NCI-H510A treated with DMSO at 0.1 percent for 48 hours (cell line): ENCODE measurements around the gene PIK3C2A.
A peak's percentile ranks its signal among the peaks of the same experiment; 100 is the strongest.

Experiments used
- DNase-seq: peaks from one replicate; lab custom pipeline; 2025; lab: John Stamatoyannopoulos, UW

PIK3C2A gene

DNA sequence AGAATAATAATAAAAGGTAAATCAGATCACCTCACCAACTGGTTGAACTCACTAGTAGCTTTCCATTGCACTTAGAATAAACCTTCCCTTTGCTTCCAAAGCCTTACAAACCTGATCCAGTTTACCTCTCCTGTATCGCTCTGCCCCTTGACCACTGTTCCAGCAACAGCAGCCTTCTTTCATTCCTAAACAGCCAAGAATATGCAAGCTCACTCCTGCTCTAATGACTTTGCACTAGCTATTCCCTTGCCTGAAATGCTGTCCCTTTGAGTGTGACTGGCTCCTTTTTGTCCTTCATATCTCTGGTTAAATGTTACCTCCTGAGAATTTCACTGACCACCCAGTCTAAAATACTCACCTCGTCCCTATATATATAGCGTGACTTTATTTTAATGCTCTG, 9.6 kb upstream of the PIK3C2A start:
- DNase-seq, result no peak

DNA sequence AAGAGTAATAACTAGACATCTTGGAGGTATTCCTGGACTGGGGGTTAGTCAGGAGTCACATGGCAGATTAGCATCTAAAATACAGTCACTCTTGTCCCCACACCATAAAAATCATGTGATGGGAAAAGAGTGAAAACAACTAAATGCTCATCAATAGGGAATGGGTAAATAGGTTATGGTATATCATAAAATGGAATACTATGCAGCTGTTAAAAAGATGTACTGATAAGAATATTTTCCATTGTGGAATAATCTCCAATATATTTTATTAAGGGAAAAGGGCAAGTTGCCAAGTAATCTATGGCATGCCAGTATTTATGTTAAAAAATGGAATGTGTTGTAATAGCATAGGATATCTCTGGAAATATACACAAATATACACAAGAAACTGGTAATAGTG, 6.6 kb upstream of the PIK3C2A start:
- no peak for DNase-seq

DNA sequence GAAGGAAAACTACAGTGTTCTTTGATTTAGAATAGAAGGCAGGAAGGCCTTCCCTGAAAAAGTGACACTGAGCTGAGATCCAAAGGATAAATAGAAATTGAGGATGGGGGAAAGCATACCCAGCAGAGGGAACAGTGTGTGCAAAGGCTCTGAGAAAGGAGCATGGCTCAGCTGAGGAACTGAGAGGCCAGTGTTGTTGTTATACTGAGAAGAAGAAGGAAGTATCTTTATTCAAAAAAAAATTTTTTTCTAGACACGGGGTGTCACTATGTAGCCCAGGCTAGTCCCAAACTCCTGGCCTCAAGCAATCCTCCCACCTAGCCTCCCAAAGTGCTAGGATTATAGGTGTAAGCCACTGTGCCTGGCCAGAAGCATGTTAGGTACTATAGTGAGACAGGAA, 3.5 kb upstream of the PIK3C2A start:
- no peak for DNase-seq

DNA sequence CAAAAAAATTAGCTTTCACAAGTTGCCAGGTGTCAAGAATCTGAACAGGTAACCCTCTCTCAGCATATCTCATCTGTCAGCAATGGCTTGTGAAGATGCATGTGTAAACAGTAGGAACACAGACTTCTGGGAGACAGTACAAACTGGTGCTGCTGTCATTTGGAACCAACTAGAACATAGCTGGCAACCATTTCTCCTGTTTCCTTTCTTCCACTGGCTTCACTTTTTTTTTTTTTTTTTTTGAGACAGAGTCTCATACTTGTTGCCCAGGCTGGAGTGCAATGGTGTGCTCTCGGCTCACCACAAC, 2.1 kb upstream of the PIK3C2A start:
- no peak for DNase-seq

DNA sequence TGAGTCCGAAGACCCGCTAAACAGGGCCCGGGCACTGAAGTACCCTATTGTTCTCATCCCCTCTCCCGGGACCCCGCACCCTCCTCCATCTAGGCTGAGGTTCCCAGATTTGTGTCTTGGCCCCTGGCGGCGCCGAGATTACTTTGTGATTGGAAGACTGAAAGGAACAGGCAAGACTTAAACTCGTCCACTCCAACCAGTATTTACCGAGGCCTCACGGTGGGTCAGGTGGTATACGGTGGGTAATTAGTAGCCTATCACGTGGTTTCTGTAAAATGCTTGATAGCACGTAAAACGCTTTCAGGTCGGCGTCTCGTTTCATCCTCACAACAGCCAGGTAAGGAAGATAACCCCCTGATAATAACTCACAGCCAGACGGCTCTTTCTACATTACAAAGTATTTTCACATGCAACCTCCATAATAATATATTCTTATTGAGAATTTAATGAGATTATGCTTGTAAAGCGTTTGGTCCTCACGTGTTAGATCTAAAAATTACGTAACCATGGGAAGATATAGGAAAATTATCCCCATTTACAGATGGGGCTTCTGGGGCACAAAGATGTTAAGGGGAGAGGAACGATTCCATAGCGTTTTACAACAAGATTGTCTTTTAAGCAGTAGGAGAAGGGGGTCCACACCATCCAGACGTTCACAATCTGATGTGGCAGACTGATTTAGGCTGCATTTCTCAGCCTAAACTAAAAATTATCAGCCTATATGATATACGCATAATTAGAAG, 642 bp upstream of the PIK3C2A start:
- DNase-seq, result peak; percentile 69

DNA sequence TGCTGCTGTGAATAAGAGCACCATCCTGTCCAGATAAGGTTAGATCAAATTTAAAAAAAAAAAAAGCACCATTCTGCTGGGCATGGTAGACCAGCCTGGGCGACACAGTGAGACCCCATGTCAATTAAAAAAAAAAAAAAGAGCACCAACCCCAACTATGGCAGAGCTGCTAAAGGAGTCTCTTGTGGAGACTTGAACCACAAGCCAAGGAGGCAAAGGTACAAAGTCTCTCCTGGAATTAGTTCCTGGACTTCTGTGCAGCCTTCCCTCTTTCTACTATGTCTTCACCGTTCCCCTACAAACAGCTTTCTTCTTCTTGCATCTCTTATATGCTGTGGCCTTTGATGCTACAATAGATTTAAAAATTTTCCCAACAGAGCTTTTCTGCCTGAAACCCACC, 1.3 kb downstream of the PIK3C2A start:
- no peak for DNase-seq

DNA sequence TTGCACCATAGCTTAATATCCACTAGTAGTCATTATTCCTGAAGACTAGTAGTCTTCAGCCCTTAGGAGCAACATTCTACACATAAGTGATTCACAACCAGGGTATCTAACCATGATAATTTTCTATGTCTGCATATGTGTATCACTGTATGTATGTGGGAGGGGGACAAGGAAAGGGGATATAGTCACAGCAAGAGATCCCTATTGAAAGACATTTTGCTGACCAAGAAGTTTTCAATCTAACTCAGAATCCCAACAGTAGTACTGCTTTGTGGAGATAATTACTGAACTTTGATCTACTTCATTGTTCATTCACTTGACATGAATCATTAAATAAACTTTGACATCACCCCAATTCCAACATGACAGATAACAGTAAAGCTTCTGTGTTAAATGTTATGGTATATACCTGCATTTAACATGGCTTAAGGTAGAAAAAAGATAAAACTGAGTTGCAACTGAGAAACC, 10.3 kb downstream of the PIK3C2A start:
- DNase-seq, result no peak

DNA sequence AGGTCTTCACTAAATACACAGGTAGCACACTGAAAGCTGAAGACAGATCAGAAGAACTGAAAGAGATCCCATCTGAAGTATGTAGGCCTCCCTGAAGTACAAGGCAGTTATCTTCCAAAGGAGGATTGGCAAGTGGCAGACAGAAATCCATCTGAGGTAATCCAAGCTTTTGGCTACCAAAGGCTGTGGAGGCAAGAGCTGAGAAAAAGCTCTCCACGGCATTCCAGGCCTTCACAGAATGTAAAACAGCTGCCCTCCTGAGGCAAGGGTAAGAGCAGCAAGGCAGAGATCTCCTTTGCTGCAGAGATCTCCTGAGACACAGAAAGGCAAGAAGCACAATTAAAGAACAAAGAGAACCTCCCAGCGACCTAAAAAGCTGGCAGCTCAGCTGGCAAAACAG, 19.1 kb downstream of the PIK3C2A start:
- no peak for DNase-seq

DNA sequence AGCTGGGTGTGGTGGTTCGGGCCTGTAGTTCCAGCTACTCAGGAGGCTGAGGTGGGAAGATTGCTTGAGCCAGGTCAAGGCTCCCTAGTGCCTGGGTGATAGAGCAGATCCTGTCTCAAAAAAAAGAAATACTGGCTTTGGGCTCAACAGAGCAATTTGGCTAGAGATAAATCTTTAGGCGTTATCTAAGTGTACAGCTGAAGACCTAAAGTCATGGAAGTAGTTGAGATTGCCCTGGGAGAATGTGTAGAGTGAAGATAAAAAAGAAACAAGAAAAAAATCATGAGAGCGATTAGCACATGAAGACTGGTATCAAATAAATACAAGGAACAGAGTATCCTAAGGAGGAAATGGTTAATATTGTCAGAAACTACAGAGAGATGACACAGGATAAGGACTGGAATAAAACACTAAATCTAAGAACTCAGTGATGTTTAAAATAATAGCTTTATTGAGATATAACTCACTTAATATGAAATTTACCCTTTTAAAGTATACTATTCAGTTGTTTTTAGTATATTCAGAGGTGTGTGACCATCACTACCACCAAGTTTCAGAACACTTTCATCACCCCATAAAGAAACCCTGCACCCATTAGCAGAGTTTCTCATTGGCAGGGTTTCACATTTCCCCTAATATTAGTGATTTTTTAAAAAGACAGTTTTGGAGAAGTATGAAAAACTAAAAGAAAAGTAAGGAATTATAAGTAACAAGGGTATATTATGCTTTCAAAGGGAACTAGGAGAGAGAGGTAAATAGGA, 20.7 kb downstream of the PIK3C2A start:
- DNase-seq, result no peak

DNA sequence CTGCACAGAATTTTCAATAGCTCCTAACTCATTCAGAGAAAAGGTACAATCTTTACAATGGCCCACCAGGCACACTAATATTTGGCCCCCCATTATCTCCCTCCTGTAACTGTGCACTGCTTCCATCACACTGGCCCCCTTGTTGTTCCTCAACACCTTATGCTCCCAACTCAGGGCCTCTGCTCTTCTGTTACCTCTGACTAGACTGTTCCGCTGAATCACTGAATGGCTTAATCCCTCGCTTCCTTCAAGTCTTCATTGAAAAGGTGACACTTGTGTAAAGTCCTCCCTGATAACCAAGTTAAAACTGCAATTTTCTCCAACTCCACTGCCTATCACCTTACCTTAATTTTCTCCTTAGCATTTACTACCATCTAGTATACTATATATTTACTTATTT, 21.8 kb downstream of the PIK3C2A start:
- no peak for DNase-seq

DNA sequence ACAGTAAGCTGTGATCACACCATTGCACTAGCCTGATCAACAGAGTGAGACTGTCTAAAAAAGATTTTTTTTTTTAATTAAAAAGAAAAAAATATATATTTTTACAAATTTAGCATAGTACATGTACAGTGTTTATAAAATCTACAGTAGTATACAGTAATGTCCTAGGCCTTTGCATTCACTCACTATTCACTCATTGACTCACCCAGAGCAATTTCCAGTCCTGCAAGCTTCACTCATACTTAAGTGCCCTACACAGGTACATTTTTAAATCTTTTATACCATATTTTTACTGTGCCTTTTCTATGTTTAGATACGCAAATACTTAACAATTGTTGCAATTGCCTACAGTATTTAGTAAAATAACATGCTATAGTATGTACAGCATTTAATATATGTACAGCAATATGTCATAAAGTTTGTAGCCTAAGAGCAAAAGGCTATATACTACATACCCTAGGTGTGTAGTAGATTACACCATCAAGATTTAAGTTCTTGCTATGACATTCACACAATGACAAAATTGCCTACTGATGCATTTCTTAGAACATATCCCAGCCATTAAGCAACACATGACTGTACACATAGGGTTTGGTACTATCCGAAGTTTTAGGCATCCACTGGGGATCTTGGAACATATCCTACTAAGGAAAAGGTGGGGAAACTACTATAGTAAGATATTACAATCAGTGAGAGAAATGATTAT, 22.8 kb downstream of the PIK3C2A start:
- DNase-seq, result no peak

DNA sequence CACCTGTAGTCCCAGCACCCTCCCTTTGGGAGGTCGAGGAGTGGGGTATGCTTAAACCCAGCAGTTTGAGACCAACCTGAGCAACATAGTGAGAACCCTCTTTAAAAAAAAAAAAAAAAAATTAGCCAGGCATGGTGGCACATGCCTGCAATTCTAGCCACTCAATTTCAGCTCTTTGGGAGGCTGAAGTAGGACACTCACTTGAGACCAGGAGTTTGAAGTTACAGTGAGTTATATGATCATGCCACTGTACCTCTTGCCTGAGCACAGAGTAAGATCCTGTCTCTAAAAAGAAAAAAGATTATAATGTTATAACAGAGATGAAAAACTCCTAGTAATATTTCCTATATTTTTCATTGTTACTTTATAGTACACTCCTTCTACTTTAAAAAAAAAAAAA, 23.9 kb downstream of the PIK3C2A start:
- DNase-seq, result no peak

DNA sequence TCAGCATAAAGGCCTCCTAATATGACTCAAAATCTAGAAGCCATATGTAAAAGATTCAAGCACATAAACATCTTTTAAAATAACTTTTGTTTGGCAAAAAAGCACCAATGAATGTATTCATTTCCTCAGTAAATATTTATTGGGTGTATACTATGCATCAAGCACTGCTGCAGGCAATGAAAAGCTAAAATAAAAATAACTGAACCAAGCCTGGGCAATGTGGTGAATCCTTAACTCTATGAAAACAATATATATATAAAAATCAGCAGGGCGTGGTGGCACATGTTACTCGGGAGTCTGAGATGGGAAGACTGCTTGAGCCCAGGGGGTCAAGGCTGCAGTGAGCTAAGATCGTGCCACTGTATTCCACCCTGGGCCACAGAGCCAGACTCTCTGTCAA, 27.8 kb downstream of the PIK3C2A start:
- DNase-seq, result no peak

DNA sequence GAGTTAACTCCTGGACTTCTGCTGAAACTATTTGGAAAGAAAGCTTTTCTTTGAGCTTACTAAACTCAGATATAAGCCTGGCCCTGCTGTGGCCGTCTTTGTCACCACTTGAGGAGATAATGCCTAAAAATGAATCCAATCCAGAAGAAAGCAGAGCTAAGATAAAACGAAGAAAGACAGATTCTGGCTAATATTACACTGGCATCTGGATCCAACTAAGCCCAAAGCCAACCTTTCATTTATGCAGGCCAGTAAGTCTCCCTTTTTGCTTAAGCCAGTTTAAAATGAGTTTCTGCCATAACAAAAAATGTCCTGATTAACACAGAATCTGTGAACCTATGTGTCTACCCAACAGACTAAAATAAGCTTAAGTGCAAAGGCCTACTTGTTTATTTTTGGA, 34.5 kb downstream of the PIK3C2A start:
- DNase-seq, result no peak

DNA sequence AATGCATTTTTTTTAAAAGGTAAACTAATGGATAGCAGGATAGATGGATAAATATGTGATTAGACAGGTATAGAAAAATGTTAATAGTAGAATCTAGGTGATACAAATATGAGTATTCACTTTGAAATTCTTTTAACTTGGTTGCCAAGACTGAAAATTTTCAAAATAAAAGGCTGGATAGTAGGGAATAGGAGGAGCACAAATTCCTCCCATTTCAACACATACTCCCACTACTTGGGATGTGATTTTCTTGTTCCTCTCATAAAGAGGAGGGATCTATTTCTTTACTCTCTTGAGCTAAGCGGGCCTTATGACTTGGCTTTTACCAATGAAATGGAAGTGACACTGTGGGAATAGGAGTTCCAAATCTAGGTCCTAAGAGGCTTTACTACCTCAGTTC, 35.9 kb downstream of the PIK3C2A start:
- DNase-seq, result no peak

DNA sequence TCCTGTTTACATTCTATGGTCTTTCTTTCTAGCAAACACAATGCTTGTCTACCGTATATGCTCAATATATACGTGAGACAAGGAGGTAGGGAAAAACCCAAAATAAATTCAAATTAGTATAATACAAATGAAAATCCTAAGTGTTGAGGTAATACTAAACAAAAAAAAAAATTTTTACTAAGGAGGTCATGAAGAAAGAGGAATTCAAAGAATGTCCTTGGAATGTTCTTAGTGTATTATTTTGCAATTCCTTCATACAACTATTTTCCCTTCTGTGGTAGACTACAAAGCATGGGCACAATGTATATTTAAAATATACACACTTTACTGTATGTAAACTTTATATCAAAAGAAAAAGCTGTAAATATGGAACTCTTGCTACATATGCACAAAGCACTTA, 36.4 kb downstream of the PIK3C2A start:
- no peak for DNase-seq

DNA sequence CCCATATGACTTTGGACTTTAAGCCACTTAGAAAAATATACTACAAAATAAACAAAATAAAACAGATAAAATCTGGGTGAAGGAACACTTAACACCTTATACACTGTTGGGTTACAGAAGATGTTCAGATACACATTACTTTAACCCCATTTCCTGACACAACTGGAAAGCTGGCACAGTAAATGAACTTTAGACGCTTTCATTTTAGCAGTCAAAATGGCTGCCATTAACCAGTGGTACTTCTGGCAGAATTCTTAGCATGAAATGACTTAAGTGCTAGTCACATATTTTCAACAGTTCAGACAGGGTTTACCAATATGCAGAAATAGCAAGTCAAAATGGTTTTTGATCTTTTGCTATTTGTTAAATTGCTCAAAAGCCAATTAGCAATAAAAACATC, 37.9 kb downstream of the PIK3C2A start:
- DNase-seq, result no peak

DNA sequence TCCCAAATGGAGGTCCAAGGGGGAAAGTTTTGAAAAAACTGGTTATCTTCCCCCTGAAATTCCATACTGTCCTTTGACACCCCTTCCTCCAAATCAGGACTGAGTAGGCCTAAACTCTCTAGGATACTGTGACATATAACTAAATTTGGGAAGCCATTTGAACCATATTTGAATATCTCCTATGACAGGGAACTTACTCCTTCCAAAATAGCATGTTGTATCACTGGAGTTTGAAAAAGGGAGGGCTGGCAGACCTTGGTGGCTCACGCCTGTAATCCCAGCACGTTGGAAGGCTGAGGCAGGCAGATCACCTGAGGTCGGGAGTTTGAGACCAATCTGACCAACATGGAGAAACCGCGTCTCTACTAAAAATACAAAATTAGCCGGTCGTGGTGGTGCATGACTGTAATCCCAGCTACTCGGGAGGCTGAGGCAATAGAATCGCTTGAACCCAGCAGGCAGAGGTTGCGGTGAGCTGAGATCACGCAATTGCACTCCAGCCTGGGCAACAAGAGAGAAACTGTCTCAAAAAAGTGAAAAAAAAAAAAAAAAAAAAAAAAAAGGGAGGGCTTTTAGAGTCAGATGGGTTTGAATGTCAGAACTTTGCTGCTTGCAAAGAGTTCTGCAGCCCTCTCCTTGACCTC, 42.4 kb downstream of the PIK3C2A start:
- DNase-seq, result no peak

DNA sequence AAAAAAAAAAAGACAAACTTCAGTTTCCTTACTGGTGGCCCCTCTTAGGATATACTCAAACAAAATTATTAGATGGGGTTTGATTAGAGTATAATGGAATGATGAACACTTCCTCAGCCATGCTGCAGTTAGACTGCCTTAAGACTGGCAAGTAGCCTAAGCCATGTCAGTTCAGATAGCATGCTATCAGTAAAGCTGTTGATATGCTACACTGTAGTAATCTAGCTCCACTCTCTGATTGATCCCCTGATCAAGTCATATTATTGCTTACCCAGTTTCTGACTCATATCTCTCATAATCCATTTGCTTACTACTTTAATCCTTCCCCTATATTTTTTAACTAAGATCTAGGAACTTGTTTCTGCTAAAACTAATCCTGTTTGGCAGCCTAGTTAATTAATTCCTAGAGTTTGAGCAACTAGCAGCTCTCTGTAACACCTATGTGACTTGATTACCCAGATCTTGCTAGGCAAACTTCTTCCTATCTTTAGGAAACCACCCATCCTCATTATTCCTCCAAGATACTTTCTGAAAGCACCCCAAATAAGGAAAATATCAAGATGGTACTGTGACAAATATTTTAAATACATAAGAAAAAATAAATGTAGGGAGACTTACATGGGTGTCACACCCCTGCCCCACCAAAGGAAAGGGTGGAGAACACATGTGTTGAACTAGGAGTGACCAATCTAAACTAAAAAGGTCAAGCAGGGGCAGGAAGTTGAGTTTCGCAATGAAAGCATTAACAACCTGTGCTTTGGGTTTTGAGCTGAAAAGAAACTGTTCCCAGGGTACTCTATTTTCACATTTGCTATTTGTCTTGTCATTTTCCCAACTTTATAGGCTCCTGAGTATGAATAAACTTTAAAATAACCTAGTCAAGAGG, 43.2 kb downstream of the PIK3C2A start:
- DNase-seq, result no peak

DNA sequence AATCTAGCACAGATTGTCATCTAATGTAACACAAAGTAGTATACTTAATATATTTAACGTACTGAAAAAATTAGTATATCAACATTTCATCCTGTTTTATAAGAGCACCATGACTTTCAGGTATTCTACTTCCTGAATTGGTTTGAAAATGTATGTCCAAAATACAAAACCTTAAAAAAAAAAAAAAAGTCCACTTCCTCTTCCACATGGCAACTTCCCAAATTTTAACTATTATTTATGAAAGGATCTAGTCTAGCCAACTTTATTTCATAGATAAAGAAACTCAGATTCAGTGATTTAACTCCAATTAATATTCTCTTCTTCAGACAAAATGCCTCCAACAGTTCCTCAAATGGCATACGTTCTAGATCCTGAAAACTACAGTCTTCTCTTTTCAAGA, 44.0 kb downstream of the PIK3C2A start:
- DNase-seq, result no peak

DNA sequence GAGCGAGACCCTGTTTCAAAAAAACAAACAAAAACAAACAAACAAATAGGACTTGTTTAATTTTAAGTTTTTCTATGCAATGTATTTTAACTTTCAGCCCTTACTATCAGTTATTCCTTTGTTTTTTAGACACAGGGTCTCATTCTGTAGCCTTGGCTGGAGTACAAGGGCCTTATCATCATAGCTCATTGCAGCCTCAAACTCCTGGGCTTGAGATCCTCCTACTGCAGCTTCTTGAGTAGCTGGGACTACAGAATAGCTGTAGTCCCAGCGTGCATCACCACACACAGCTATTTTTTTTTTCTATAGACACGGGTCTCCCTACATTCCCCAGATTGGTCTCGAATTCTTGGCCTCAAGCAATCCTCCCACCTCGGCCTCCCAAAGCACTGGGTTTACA, 44.5 kb downstream of the PIK3C2A start:
- DNase-seq, result no peak

DNA sequence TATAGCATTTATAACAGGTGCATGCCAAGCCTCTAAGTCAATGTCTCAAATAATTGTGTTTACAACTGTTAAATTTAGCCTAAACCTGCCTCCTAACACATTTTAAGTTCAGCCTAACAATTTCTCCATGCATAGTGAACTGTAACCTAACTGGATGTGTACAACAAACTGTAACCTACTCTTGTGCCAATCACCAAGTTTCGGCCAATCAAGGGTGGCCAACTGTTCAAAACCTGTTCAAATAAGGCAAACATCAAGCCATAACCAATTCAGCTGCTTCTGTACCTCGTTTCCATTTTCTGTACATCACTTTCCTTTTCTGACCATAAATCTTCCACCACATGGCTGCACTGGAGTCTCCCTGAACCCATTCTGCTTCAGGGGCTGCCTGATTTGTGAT, 45.4 kb downstream of the PIK3C2A start:
- no peak for DNase-seq
